ENCODE results near the gene TMPRSS7. TPM values are rescaled to one million over a fixed set of nuclear protein-coding genes. Genes with fewer than 3 reads are reported as not detected.

Gene TMPRSS7
- total RNA-seq, 1 experiment from 2014 or later: not detected

DNA sequence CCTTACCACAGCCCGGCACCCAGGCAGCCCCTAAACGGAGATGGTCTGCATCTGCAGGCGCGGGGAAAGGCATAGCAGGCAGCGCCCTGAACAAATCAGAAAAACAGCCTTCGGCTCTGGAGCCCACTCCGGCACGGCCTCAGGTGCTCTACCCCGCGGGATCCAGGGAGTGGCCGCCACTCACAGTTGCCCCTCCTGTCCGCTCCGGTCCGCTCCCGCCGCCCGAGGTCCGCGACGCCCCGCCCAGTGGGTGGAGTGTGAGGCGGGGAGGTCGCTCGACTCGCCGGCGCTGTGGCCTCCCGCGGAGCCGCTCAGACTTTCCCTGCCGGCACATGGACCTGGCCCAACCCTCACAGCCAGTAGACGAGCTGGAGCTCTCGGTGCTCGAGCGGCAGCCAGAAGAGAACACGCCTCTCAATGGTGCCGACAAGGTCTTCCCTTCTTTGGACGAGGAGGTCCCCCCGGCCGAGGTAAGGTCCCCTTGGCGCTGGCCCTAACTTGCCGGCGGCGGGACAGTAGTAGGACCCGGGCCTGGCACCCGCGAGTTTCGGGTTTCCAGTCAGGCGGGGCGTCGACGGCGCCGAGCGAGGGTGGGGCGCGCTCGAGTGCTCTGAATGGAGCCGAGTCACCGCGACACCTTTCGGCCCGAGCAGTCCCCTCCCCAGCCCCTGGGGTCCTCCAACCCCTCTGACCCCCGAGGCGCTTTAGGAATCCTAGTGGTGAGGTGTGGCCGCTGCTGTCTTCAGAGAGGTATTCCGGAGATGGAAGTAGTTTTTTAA lies 51.7 kb downstream of the TMPRSS7 start, which contains the start of gene C3orf52:
Gene C3orf52 (plus strand): TSS at position 314 of the 779 bp plus-strand sequence. CDS start 19 bp downstream, at position 333.
- Histone ChIP-seq H3K36me3 (ENCODE audit: control insufficient read depth, insufficient read depth, low read length) (no peaks in the 10 kb centered on the region), H3K27me3 (ENCODE audit: control insufficient read depth, insufficient read depth, low read length) (no peaks in the 10 kb centered on the region), H3K27ac (ENCODE audit: low read length) (peak within 1 kb of the TSS; percentile 88), H3K9me3 (ENCODE audit: control insufficient read depth, insufficient read depth, low read depth, low read length) (no peaks in the 10 kb centered on the region), H3K4me1 (ENCODE audit: control insufficient read depth, insufficient read depth, low read length) (peaks cover 36% of the 10 kb centered on the region), H3K4me3 (ENCODE audit: low read depth in 2 of 2, low read length in 2 of 2) (peak within 1 kb of the TSS; percentile 73 to 77)
- TF ChIP-seq SIN3A (IDR thresholded peaks at IDR 0.05; ENCODE audit: borderline replicate concordance, insufficient read depth, low read depth, low read length) (no peak), POLR2AphosphoS5 (IDR thresholded peaks at IDR 0.05; ENCODE audit: low read depth, low read length) (peak; percentile 76)
- POLR2A ChIA-PET: no interaction called here
- CTCF ChIA-PET: no interaction called here
- in situ Hi-C loops (cut with HindIII; ENCODE audit: low pct_unique_long_range_greater_than_20kb, low sequenced_read_pairs): no loop called here
- intact Hi-C loops (cut with micrococcal nuclease; ENCODE audit: unreplicated experiment): no loop called here
- DNase-seq (ENCODE audit: low read depth, low spot score) (peak; percentile 50), ATAC-seq (peak; percentile 97)
- BruUV-seq (replicated peaks): no TSS peak

DNA sequence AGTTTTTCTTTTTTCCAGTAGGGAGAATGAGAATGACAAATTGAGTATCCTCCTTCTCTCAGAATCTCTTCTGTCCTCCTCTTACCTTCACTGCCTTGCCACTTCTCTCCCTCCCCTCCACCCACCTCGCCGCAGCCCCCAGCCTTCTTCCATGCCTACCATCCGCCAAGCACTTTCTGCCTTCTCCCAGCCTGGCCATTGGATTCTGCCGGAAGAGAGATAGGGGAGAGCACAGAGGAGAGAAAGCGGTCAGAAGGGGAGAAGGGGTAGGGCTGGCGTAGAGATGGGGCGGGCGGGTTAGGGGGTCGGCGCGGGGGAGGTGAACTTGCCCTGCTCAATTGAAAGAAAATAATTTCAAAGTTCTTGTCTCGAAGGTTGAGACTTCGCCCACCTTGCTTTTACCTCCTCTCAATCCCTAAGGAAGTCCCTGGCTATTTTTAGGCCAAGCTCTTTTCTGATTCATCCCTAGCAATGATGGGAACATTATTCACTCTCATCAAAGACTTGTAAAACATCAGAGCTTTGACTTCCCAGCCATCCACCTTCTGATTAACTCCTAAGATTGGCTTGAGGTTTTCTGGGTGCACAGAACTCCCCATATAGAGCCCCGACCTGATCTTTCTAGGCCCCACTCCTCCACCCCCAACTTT lies 52.5 kb downstream of the TMPRSS7 start:
- Histone ChIP-seq H3K27me3 (ENCODE audit: control insufficient read depth, insufficient read depth, low read length) (no peaks in the 10 kb centered on the region), H3K27ac (ENCODE audit: low read length) (peak overlapping the region; percentile 88), H3K4me3 (ENCODE audit: low read depth in 2 of 2, low read length in 2 of 2) (peak overlapping the region; percentile 73 to 77), H3K36me3 (ENCODE audit: control insufficient read depth, insufficient read depth, low read length) (no peaks in the 10 kb centered on the region), H3K9me3 (ENCODE audit: control insufficient read depth, insufficient read depth, low read depth, low read length) (no peaks in the 10 kb centered on the region), H3K4me1 (ENCODE audit: control insufficient read depth, insufficient read depth, low read length) (peaks cover 39% of the 10 kb centered on the region)
- CTCF ChIA-PET: interaction anchor here (0.7 kb wide), 1 partner anchor 25 kb away, joined by 4 read pairs; no protein-coding TSS in a partner anchor
- in situ Hi-C loops (cut with HindIII; ENCODE audit: low pct_unique_long_range_greater_than_20kb, low sequenced_read_pairs) (no loop called here), intact Hi-C loops (cut with micrococcal nuclease; ENCODE audit: unreplicated experiment) (no loop called here)
- DNase-seq (ENCODE audit: low read depth, low spot score) (no peak), ATAC-seq (peak; percentile 18; the same call in 1 of the 2 replicates)
- TF ChIP-seq TCF7L2 (IDR thresholded peaks at IDR 0.05; ENCODE audit: low read depth, low read length) (no peak), REST (IDR thresholded peaks at IDR 0.05; ENCODE audit: insufficient read depth in 1 of 2, low read depth in 2 of 2, low read length in 1 of 2) (no peak), CTCF (IDR thresholded peaks at IDR 0.05) (no peak), POLR2AphosphoS5 (IDR thresholded peaks at IDR 0.05; ENCODE audit: low read depth, low read length) (no peak), SIN3A (IDR thresholded peaks at IDR 0.05; ENCODE audit: borderline replicate concordance, insufficient read depth, low read depth, low read length) (no peak)
- no TSS peak for BruUV-seq (replicated peaks)
- POLR2A ChIA-PET: no interaction called here
